Esophagus muscularis mucosa (tissue), 4 donors: ENCODE results near the gene SIKE1.

Source experiments
- EP300 ChIP-seq: sonication (generic); formaldehyde crosslinking; IDR thresholded peaks from one replicate; pipeline ENCODE4 v1.6.1; 2017; ENCODE audit warnings: antibody characterized with exemption
- POLR2A ChIP-seq: fragments of 450-650 bp; IDR thresholded peaks from one replicate; pipeline ENCODE4 v1.6.1; 2017; ENCODE audit warnings: antibody characterized with exemption, moderate library complexity, mild to moderate bottlenecking, low read depth
- POLR2AphosphoS5 ChIP-seq, 2 donors: sonication (generic); formaldehyde crosslinking; IDR thresholded peaks; one replicate each; pipeline ENCODE4 v1.6.1; 2017; ENCODE audit warnings: antibody characterized with exemption in 2 of 2
- TF ChIP-seq, protein P1 (sequence below), 3 experiments: fragments of 200-600 bp in 2 of 3; fragments of 450-650 bp in 1 of 3; sonication (generic) in 2 of 3; IDR thresholded peaks; one replicate each; pipeline ENCODE4 v1.5.1; 2017 to 2019; ENCODE audit warnings: antibody characterized with exemption in 3 of 3, mild to moderate bottlenecking in 2 of 3, moderate library complexity in 1 of 3

DNA sequence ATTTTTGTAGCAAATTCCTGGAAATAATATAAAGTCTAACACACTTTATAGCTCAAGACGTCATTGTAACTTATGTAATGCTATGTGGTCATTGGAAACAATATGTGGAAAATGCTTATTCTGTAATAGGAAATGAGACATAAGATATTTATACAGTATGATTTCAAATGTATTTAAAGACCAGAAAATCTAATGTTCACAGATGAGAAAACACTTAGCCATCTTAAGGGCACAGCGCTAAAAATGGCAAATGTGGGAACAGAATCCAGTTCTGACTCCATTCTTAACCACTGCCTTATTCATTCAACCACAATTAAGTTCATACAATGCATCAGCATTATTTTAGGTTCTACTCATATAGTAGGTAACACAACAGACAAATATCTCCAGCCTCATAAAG is 35.2 kb downstream of the SIKE1 start:
- TF ChIP-seq, protein P1, sequence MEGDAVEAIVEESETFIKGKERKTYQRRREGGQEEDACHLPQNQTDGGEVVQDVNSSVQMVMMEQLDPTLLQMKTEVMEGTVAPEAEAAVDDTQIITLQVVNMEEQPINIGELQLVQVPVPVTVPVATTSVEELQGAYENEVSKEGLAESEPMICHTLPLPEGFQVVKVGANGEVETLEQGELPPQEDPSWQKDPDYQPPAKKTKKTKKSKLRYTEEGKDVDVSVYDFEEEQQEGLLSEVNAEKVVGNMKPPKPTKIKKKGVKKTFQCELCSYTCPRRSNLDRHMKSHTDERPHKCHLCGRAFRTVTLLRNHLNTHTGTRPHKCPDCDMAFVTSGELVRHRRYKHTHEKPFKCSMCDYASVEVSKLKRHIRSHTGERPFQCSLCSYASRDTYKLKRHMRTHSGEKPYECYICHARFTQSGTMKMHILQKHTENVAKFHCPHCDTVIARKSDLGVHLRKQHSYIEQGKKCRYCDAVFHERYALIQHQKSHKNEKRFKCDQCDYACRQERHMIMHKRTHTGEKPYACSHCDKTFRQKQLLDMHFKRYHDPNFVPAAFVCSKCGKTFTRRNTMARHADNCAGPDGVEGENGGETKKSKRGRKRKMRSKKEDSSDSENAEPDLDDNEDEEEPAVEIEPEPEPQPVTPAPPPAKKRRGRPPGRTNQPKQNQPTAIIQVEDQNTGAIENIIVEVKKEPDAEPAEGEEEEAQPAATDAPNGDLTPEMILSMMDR (IDR thresholded peaks at IDR 0.05), result no peak
- TF ChIP-seq POLR2AphosphoS5 (IDR thresholded peaks at IDR 0.05) (no peak), POLR2A (no peak), EP300 (no peak)
